Measurements from ENCODE around the gene ZIC4.

The ZIC4 gene

DNA sequence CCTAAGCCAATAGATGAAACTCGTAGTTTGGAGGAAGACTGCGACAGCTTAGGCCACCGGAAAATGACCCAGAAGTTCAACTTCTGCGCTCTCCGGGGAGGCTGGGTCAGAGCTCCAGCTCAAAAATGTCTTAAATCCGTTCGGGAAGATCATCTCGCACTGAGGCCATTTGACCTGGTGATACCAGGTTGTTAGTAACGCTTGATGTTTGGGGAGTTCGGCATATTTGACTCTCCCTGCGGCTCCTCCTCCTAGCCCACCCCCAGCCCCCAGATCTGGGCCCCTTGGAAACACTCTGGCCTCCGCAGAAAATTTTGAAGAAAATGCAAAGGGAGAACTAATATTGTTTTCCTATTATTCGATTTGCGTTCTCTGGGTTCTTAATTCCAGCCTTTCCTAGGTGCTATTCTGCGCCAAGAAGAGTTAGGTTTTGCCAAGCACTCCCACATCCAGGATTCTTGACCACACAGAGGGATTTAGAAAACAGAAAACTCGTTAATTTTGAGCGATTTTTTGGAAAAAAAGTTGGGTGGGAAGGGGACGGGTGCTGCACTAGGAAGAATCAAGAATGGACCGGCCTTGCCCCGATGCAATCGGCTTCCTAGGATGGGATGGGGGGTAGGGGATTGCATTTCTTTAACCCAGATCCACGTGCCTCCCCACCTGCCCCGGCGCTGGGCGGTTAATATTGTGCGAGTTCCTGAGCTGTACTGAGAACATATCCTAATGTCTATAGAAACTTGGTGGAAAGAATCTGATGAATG is 50.0 kb downstream of the ZIC4 start:
- TF ChIP-seq, protein P1, sequence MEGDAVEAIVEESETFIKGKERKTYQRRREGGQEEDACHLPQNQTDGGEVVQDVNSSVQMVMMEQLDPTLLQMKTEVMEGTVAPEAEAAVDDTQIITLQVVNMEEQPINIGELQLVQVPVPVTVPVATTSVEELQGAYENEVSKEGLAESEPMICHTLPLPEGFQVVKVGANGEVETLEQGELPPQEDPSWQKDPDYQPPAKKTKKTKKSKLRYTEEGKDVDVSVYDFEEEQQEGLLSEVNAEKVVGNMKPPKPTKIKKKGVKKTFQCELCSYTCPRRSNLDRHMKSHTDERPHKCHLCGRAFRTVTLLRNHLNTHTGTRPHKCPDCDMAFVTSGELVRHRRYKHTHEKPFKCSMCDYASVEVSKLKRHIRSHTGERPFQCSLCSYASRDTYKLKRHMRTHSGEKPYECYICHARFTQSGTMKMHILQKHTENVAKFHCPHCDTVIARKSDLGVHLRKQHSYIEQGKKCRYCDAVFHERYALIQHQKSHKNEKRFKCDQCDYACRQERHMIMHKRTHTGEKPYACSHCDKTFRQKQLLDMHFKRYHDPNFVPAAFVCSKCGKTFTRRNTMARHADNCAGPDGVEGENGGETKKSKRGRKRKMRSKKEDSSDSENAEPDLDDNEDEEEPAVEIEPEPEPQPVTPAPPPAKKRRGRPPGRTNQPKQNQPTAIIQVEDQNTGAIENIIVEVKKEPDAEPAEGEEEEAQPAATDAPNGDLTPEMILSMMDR (IDR thresholded peaks at IDR 0.05; ENCODE audit: borderline replicate concordance, control extremely low read depth, extremely low read depth, insufficient read depth, missing control alignments) = no peak
- in situ Hi-C loops (cut with MboI; ENCODE audit: low sequenced_read_pairs, unreplicated experiment) = no loop called here
- DNase-seq (ENCODE audit: low spot score) = no peak

DNA sequence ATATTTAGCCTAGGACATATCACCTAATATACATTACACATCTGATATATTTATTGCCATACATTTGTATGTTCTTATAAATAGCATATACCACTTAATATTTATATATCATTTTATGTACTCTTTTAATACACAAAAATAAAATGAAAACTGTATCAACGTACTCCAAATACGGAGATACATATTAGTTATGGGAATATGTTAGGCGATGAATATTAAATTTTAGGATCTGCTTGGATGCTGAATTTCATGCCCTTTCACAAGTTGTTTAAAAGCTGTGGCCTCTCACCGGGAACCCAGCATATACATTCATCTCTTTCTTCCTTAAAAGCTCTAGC is 50.6 kb downstream of the ZIC4 start:
- DNase-seq (ENCODE audit: low spot score) = no peak
- TF ChIP-seq, protein P1 (IDR thresholded peaks at IDR 0.05; ENCODE audit: borderline replicate concordance, control extremely low read depth, extremely low read depth, insufficient read depth, missing control alignments) = no peak
- in situ Hi-C loops (cut with MboI; ENCODE audit: low sequenced_read_pairs, unreplicated experiment) = no loop called here

DNA sequence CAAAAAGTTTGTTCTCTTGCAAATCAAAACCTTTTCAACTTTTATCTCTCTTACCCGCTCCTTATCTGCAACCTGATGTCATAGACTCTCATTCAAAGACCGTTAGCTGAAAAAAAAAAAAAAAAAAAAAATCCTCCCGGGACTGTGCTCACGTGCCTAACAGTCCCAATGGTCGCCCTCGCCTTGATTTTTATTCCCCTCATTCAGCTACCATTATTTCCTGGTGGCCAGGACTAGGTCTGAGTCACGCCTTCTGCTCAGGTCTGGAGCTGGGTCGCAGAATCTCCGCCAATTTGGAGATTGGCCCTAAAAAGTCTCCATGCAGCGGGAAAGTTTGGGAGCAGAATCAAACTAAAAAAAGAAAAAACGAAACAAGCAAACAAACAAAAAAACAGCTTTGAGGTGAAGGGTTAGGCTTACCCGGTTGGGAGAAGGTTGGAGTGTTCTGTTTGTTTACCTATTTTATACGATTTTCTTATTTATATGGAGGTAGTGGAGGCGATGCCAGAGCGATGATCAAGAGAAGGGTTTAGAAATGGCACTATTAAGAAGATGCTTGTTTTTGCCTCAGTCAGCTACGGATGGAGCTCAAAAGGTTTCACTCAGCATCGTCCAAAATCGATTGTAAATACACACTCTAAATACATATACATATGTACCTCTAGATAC is 51.1 kb downstream of the ZIC4 start:
- no peak for DNase-seq (ENCODE audit: low spot score)
- in situ Hi-C loops (cut with MboI; ENCODE audit: low sequenced_read_pairs, unreplicated experiment) = no loop called here
- TF ChIP-seq, protein P1 (IDR thresholded peaks at IDR 0.05; ENCODE audit: borderline replicate concordance, control extremely low read depth, extremely low read depth, insufficient read depth, missing control alignments) = no peak

DNA sequence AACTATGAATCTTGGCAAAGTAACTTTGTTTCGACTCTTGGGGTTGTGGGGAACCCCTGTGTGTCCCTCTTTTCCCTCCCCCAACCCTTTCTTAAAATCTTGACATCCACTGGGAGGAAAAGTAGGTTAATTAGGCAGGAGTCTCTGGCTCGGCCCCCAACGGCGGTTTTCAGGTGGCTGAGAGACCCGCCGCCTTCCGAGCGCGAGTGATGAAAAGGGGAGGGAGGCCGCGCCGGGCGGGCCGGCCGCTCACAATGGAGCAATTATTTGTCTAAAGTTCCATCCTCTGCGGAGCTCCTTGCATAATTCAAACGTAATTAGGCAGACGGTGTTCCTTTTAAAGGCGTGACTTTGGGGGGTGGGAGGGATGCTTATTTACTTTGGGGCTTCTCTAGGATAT is 51.7 kb downstream of the ZIC4 start:
- TF ChIP-seq, protein P1 (IDR thresholded peaks at IDR 0.05; ENCODE audit: borderline replicate concordance, control extremely low read depth, extremely low read depth, insufficient read depth, missing control alignments) = no peak
- in situ Hi-C loops (cut with MboI; ENCODE audit: low sequenced_read_pairs, unreplicated experiment) = no loop called here
- no peak for DNase-seq (ENCODE audit: low spot score)

DNA sequence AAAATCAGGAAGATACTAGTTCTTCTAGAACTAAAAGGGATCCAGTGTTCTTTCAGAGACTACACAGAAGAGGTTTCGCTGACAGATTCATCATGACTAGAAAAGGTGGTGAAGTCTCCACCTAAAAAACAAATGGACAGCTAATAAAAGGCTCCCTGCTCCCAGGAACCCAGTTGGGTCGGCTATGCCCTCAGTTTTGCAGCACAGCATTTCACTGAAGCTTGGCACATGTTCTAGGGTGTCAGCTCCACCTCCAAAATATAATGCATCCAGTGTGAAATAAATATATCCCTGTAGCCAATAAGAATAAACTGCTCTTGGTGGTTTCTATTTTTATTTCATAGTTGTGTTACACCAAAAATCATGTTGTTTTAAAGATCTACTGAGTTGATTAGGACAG is 55.0 kb downstream of the ZIC4 start:
- no peak for DNase-seq (ENCODE audit: low spot score)
- in situ Hi-C loops (cut with MboI; ENCODE audit: low sequenced_read_pairs, unreplicated experiment) = no loop called here
- TF ChIP-seq, protein P1 (IDR thresholded peaks at IDR 0.05; ENCODE audit: borderline replicate concordance, control extremely low read depth, extremely low read depth, insufficient read depth, missing control alignments) = no peak

DNA sequence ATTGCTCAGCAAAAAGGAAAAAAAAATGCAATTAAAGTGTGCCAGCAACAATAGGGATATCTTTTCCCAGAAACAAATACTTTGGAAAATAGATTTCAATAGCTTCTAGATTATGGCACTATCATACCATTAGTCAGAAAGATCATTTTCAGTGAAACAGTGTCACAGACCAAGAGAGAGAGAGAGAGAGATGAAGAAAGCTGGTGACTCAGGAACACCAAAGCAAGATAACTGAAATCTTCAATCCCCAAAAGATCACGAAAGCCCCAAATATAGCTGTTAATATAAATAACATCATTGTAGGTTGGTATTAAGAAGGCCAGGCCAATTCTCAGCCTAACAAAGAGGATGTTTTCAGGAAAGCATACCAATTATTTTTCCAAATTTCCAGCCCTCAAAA is 57.4 kb downstream of the ZIC4 start:
- in situ Hi-C loops (cut with MboI; ENCODE audit: low sequenced_read_pairs, unreplicated experiment) = no loop called here
- TF ChIP-seq, protein P1 (IDR thresholded peaks at IDR 0.05; ENCODE audit: borderline replicate concordance, control extremely low read depth, extremely low read depth, insufficient read depth, missing control alignments) = no peak
- no peak for DNase-seq (ENCODE audit: low spot score)
